GM12878 (cell line): Measurements from ENCODE around the gene TCEAL1. TPM values are rescaled to one million over a fixed set of nuclear protein-coding genes. Genes with fewer than 3 reads are reported as not detected.
A peak's percentile ranks its signal among the peaks of the same experiment; 100 is the strongest.

Experiments
- ATAC-seq: fragments of 200-7000 bp; cut with Tn5 transposase; 3 replicates; pipeline ENCODE4 v1.9.1; 2020; ENCODE audit warnings: mild to moderate bottlenecking, moderate library complexity
- BruUV-seq: library from RNA; stranded (reverse); fragments of 400-500 nt; replicated peaks from 2 replicates; lab custom pipeline; 2021; lab: Mats Ljungman, UMichigan
- CTCF ChIA-PET: fragments of 300-600 bp; sonication (Branson Sonifier 250); formaldehyde crosslinking; extraction: SDS; loops from one replicate; lab custom pipeline; 2021; ENCODE audit warnings: inconsistent platforms; lab: Yijun Ruan, JAX
- POLR2A ChIA-PET: fragments of 350-600 bp; formaldehyde crosslinking; extraction: SDS; loops from one replicate; lab custom pipeline; 2021; ENCODE audit warnings: inconsistent platforms; lab: Charles Lee
- RAD21 ChIA-PET: fragments of 300-600 bp; sonication (Branson Sonifier 250); formaldehyde crosslinking; loops from one replicate; lab custom pipeline; 2023; ENCODE audit warnings: antibody characterized with exemption; ENCODE audit not compliant: unreplicated experiment; lab: Charles Lee
- SMC1A ChIA-PET: fragments of 300-600 bp; sonication (Branson Sonifier 250); formaldehyde crosslinking; loops from one replicate; lab custom pipeline; 2023; ENCODE audit not compliant: unreplicated experiment, uncharacterized antibody; lab: Charles Lee
- DNase-seq: peaks from one replicate; pipeline ENCODE4 v3.0.0-alpha.2; 2011; ENCODE audit warnings: low read depth, low spot score
- FAIRE-seq: peaks from 3 replicates; lab custom pipeline; 2011; peaks lifted over from hg19 to GRCh38; lab: Jason Lieb, UNC
- H2AFZ ChIP-seq: 2 replicates; pipeline ENCODE4 v1.6.0; 2011; ENCODE audit warnings: low read depth, low read length, control low read depth; ENCODE audit not compliant: control insufficient read depth
- H3K27ac ChIP-seq: 2 replicates; pipeline ENCODE4 v1.5.1; 2011; ENCODE audit warnings: control low read depth; ENCODE audit not compliant: control insufficient read depth, insufficient read depth
- H3K27me3 ChIP-seq, 2 experiments: replicated peaks in 1 of 2; 2 replicates each; pipeline versions ENCODE4 v1.6.0 to v1.6.1; 2011; ENCODE audit warnings: low read length in 1 of 2; ENCODE audit not compliant: control insufficient read depth in 2 of 2, insufficient read depth in 2 of 2
- H3K36me3 ChIP-seq, 2 experiments: 2 replicates each; pipeline ENCODE4 v1.5.1; 2011; ENCODE audit warnings: low read length in 1 of 2; ENCODE audit not compliant: control insufficient read depth in 2 of 2, insufficient read depth in 2 of 2
- H3K4me1 ChIP-seq: 2 replicates; pipeline ENCODE4 v1.6.1; 2011; ENCODE audit warnings: mild to moderate bottlenecking, low read length, moderate library complexity, mixed read lengths; ENCODE audit not compliant: control insufficient read depth, insufficient read depth
- H3K4me2 ChIP-seq: 2 replicates; pipeline ENCODE4 v1.6.0; 2011; ENCODE audit warnings: control low read depth; ENCODE audit not compliant: control insufficient read depth, insufficient read depth
- H3K4me3 ChIP-seq: fragments of 200-600 bp; sonication (generic); 2 replicates; pipeline ENCODE4 v1.5.1; 2016
- H3K79me2 ChIP-seq: 2 replicates; pipeline ENCODE4 v1.6.0; 2011; ENCODE audit warnings: low read length; ENCODE audit not compliant: control insufficient read depth, insufficient read depth
- H3K9ac ChIP-seq: 2 replicates; pipeline ENCODE4 v1.8.0; 2011; ENCODE audit warnings: low read length, control low read depth, mixed read lengths; ENCODE audit not compliant: control insufficient read depth, insufficient read depth
- H3K9me3 ChIP-seq: replicated peaks from 3 replicates; pipeline ENCODE4 v1.5.1; 2011; ENCODE audit warnings: mild to moderate bottlenecking, low read length; ENCODE audit not compliant: control insufficient read depth, insufficient read depth
- H4K20me1 ChIP-seq: 2 replicates; pipeline ENCODE4 v1.6.0; 2011; ENCODE audit not compliant: control insufficient read depth, insufficient read depth
- ATF2 ChIP-seq: IDR thresholded peaks from 2 replicates; pipeline ENCODE4 v1.6.1; 2012; ENCODE audit warnings: low read length, inconsistent platforms
- CHD2 ChIP-seq: IDR thresholded peaks from 2 replicates; pipeline ENCODE4 v1.6.1; 2011; ENCODE audit warnings: low read depth, low read length, improper control_type of control experiment, borderline replicate concordance
- IRF4 ChIP-seq: IDR thresholded peaks from 2 replicates; pipeline ENCODE4 v1.6.1; 2011; ENCODE audit warnings: low read depth, low read length
- RB1 ChIP-seq: fragments of 450-650 bp; formaldehyde crosslinking; IDR thresholded peaks from 2 replicates; pipeline ENCODE4 v1.6.1; 2017; ENCODE audit warnings: mild to moderate bottlenecking, borderline replicate concordance
- YY1 ChIP-seq: IDR thresholded peaks from 2 replicates; pipeline ENCODE4 v1.6.1; 2011; ENCODE audit warnings: low read depth, mild to moderate bottlenecking, low read length
- WGBS: methylation state at CpG from one replicate; pipeline ENCODE4 v1.1.6; 2016; ENCODE audit warnings: low lambda C conversion rate; ENCODE audit not compliant: insufficient replicate concordance, insufficient coverage; ENCODE audit errors: missing lambda C conversion rate; 5-methylcytosine and 5-hydroxymethylcytosine counted together
- in situ Hi-C: fragments of 300-500 bp; cut with MboI; formaldehyde crosslinking; loops from 9 replicates; pipeline ENCODE4 v1.14.3; 2018; ENCODE audit warnings: mixed read lengths
- intact Hi-C: fragments of 100-400 bp; cut with micrococcal nuclease; formaldehyde crosslinking; loops from one replicate; pipeline ENCODE4 v1.14.2; 2022; ENCODE audit not compliant: unreplicated experiment
- polyA plus RNA-seq, 11 experiments: library from polyadenylated mRNA; depleted of rRNA in 4 of 11; unstranded in 6 of 11; stranded (reverse) in 5 of 11; fragments of >200 nt; fragmentation: Nextera tagmentation in 4 of 11; fragmentation: Illumina TruSeq in 1 of 11; extraction: Ambion mirVana in 4 of 11; extraction: Trizol in 1 of 11; gene quantifications; 1 replicate in 1 of 11; 2 replicates in 10 of 11; pipeline versions ENCODE4 v1.2.1 to v1.2.3, GENCODE V29; 2011 to 2016; ENCODE audit warnings: inconsistent platforms in 2 of 11, missing spikeins in 2 of 11, low read depth in 1 of 11
- total RNA-seq, 4 experiments: library from RNA; depleted of rRNA in 3 of 4; stranded (reverse); fragments of >200 nt in 3 of 4; fragmentation: Illumina TruSeq in 1 of 4; extraction: Trizol in 1 of 4; gene quantifications; 2 replicates each; pipeline versions ENCODE4 v1.2.1 to v1.2.3, GENCODE V29; 2013 to 2021
- TF ChIP-seq, protein P1 (sequence below), 3 experiments: IDR thresholded peaks in 2 of 3; conservative IDR thresholded peaks in 1 of 3; 2 replicates each; pipeline ENCODE4 v1.5.1; 2011; ENCODE audit warnings: low read depth in 3 of 3, low read length in 3 of 3, mild to moderate bottlenecking in 3 of 3, control low read depth in 2 of 3, moderate library complexity in 2 of 3, inconsistent platforms in 1 of 3, mixed read lengths in 1 of 3; ENCODE audit not compliant: control insufficient read depth in 2 of 3, insufficient read depth in 1 of 3; ENCODE audit errors: extremely low read depth in 1 of 3

The TCEAL1 gene
- total and polyA plus RNA-seq, 10 of the 15 experiments (the other 5 are each of a cell fraction or from before 2014, with no cell fraction given): 10.1 to 24.3 (median 17.8) TPM

- intact Hi-C loops: no loop called here
- RAD21 ChIA-PET: no interaction called here
- FAIRE-seq: no peak
- Histone ChIP-seq H3K9ac (peak overlapping the region; percentile 61), H3K4me3 (peak overlapping the region; percentile 71), H4K20me1 (no peaks in the 10 kb centered on the region), H3K27ac (peak overlapping the region; percentile 37; the same call in 1 of the 2 replicates), H3K4me2 (peak overlapping the region; percentile 26; the same call in 1 of the 2 replicates), H3K9me3 (no peaks in the 10 kb centered on the region), H3K36me3 (no peaks in the 10 kb centered on the region), H3K79me2 (peaks cover 2% of the 10 kb centered on the region; the same call in 1 of the 2 replicates), H2AFZ (peak overlapping the region; percentile 74), H3K27me3 (no peaks in the 10 kb centered on the region), H3K4me1 (no peaks in the 10 kb centered on the region)
- WGBS: 27% methylated on average over 21 of the region's 21 CpGs
- POLR2A ChIA-PET: interaction anchor here (0.8 kb wide), 1 partner anchor 21 kb away, joined by 3 read pairs; no protein-coding TSS in a partner anchor
- BruUV-seq: no TSS peak
- in situ Hi-C loops: no loop called here
- CTCF ChIA-PET: no interaction called here
- SMC1A ChIA-PET: no interaction called here
- TF ChIP-seq IRF4: no peak
- TF ChIP-seq ATF2: no peak
- no peak for TF ChIP-seq RB1
- TF ChIP-seq, protein P1, sequence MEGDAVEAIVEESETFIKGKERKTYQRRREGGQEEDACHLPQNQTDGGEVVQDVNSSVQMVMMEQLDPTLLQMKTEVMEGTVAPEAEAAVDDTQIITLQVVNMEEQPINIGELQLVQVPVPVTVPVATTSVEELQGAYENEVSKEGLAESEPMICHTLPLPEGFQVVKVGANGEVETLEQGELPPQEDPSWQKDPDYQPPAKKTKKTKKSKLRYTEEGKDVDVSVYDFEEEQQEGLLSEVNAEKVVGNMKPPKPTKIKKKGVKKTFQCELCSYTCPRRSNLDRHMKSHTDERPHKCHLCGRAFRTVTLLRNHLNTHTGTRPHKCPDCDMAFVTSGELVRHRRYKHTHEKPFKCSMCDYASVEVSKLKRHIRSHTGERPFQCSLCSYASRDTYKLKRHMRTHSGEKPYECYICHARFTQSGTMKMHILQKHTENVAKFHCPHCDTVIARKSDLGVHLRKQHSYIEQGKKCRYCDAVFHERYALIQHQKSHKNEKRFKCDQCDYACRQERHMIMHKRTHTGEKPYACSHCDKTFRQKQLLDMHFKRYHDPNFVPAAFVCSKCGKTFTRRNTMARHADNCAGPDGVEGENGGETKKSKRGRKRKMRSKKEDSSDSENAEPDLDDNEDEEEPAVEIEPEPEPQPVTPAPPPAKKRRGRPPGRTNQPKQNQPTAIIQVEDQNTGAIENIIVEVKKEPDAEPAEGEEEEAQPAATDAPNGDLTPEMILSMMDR (IDR thresholded peaks at IDR 0.05 in 2 of 3, conservative IDR thresholded peaks at IDR 0.05 in 1 of 3; ENCODE audit: control insufficient read depth in 2 of 3, extremely low read depth in 1 of 3, insufficient read depth in 1 of 3, low read depth in 3 of 3, low read length in 3 of 3): no peak
- TF ChIP-seq CHD2: no peak
- peak; percentile 22; the same call in 1 of the 2 replicates for TF ChIP-seq YY1
- peak; percentile 37 for ATAC-seq
- DNase-seq: no peak
These were observed 20.3 kb upstream of the TCEAL1 start for GRCh38 chrX:103608306-103608963.
